K562 (cell line): ENCODE data around the gene ZNF609. TPM values are rescaled to one million over a fixed set of nuclear protein-coding genes. Genes with fewer than 3 reads are reported as not detected.
A peak's percentile ranks its signal among the peaks of the same experiment; 100 is the strongest.

Source experiments
- BMI1 ChIP-seq: fragments of 150-350 bp; IDR thresholded peaks from 2 replicates; pipeline ENCODE4 v1.6.1; 2014; ENCODE audit warnings: low read length
- CEBPG ChIP-seq, 3 experiments: fragments of 200-800 bp in 1 of 3; sonication (Bioruptor generic) in 1 of 3; sonication (generic) in 1 of 3; formaldehyde crosslinking in 1 of 3; IDR thresholded peaks in 2 of 3; conservative IDR thresholded peaks in 1 of 3; 2 replicates each; pipeline versions ENCODE4 v1.6.1 to v1.8.0; 2016 to 2022; ENCODE audit warnings: missing compliant biosample characterization in 2 of 3, missing genetic modification characterization in 2 of 3, mild to moderate bottlenecking in 1 of 3, missing genetic modification reagents in 1 of 3
- FOXJ3 ChIP-seq: sonication (generic); formaldehyde crosslinking; IDR thresholded peaks from 2 replicates; pipeline ENCODE4 v1.4.0; 2020; ENCODE audit warnings: mild to moderate bottlenecking, missing genetic modification reagents
- GTF2E2 ChIP-seq: fragments of 200-800 bp; sonication (Bioruptor generic); IDR thresholded peaks from 2 replicates; pipeline ENCODE4 v1.6.1; 2016; ENCODE audit warnings: missing genetic modification characterization, missing compliant biosample characterization
- HNRNPL ChIP-seq: fragments of 200-400 bp; formaldehyde crosslinking; IDR thresholded peaks from 2 replicates; pipeline ENCODE4 v1.6.1; 2017; ENCODE audit warnings: low read depth, mild to moderate bottlenecking, low read length
- LARP7 ChIP-seq: fragments of 450-650 bp; IDR thresholded peaks from 2 replicates; pipeline ENCODE4 v1.6.1; 2016
- MECOM ChIP-seq: fragments of 250-450 bp; sonication (Bioruptor Pico); IDR thresholded peaks from 2 replicates; pipeline ENCODE4 v1.8.0; 2022; ENCODE audit warnings: inconsistent platforms
- MEIS2 ChIP-seq: fragments of 450-650 bp; IDR thresholded peaks from 2 replicates; pipeline ENCODE4 v1.6.1; 2014; ENCODE audit warnings: mild to moderate bottlenecking; ENCODE audit not compliant: partially characterized antibody
- NBN ChIP-seq: fragments of 450-650 bp; IDR thresholded peaks from 2 replicates; pipeline ENCODE4 v1.6.1; 2016; ENCODE audit warnings: low read depth, mild to moderate bottlenecking
- NR2C1 ChIP-seq, 2 experiments: fragments of 450-650 bp; IDR thresholded peaks; 2 replicates each; pipeline ENCODE4 v1.6.1; 2017; ENCODE audit warnings: mild to moderate bottlenecking in 2 of 2, antibody characterized with exemption in 1 of 2, inconsistent platforms in 1 of 2, missing compliant biosample characterization in 1 of 2, missing genetic modification characterization in 1 of 2
- PYGO2 ChIP-seq: fragments of 450-650 bp; IDR thresholded peaks from 2 replicates; pipeline ENCODE4 v1.6.1; 2016; ENCODE audit warnings: mild to moderate bottlenecking, missing genetic modification characterization, moderate library complexity, missing compliant biosample characterization
- RBM34 ChIP-seq: fragments of 200-400 bp; formaldehyde crosslinking; IDR thresholded peaks from 2 replicates; pipeline ENCODE4 v1.6.1; 2018; ENCODE audit warnings: low read length, borderline replicate concordance; ENCODE audit not compliant: insufficient read depth
- SIN3A ChIP-seq, 2 experiments: fragments of 150-350 bp in 1 of 2; IDR thresholded peaks; 2 replicates each; pipeline ENCODE4 v1.6.1; 2011 to 2016; ENCODE audit warnings: borderline replicate concordance in 2 of 2, low read depth in 2 of 2, low read length in 2 of 2, mild to moderate bottlenecking in 2 of 2, moderate library complexity in 2 of 2; ENCODE audit not compliant: control insufficient read depth in 1 of 2
- SMARCA4 ChIP-seq: fragments of 450-650 bp; IDR thresholded peaks from 2 replicates; pipeline ENCODE4 v1.6.1; 2016
- SRF ChIP-seq, 2 experiments: fragments of 250-450, 450-650 bp in 1 of 2; sonication (Bioruptor Pico) in 1 of 2; sonication (generic) in 1 of 2; formaldehyde crosslinking; IDR thresholded peaks; 2 replicates each; pipeline versions ENCODE4 v1.5.0 to v1.5.1; 2020 to 2022; ENCODE audit warnings: mild to moderate bottlenecking in 1 of 2, missing genetic modification reagents in 1 of 2
- STAT5A ChIP-seq: IDR thresholded peaks from 2 replicates; pipeline ENCODE4 v1.6.1; 2012; ENCODE audit warnings: low read length, inconsistent platforms, borderline replicate concordance
- TAF7 ChIP-seq: fragments of 450-650 bp; IDR thresholded peaks from 2 replicates; pipeline ENCODE4 v1.6.1; 2016; ENCODE audit warnings: missing genetic modification characterization, missing compliant biosample characterization
- TEAD4 ChIP-seq, 2 experiments: sonication (generic) in 1 of 2; formaldehyde crosslinking in 1 of 2; IDR thresholded peaks; 2 replicates each; pipeline versions ENCODE4 v1.6.1 to v1.8.0; 2012 to 2022; ENCODE audit warnings: borderline replicate concordance in 1 of 2, inconsistent platforms in 1 of 2, low read length in 1 of 2, mild to moderate bottlenecking in 1 of 2, missing genetic modification reagents in 1 of 2
- ZFP30 ChIP-seq: fragments of 250-450 bp; sonication (Bioruptor Pico); IDR thresholded peaks from 2 replicates; pipeline ENCODE4 v1.8.0; 2022; ENCODE audit warnings: moderate library complexity, mild to moderate bottlenecking, inconsistent platforms, borderline replicate concordance
- ZFX ChIP-seq: sonication (generic); formaldehyde crosslinking; IDR thresholded peaks from 2 replicates; pipeline ENCODE4 v1.8.0; 2022; ENCODE audit warnings: mild to moderate bottlenecking, missing genetic modification reagents, moderate library complexity
- polyA plus RNA-seq, 8 experiments: library from polyadenylated mRNA; depleted of rRNA in 4 of 8; stranded (reverse) in 5 of 8; unstranded in 3 of 8; fragments of >200 nt; fragmentation: Nextera tagmentation in 2 of 8; fragmentation: Illumina TruSeq in 1 of 8; extraction: Ambion mirVana in 2 of 8; extraction: Trizol in 1 of 8; gene quantifications; 2 replicates each; pipeline versions ENCODE4 v1.2.1 to v1.2.3, GENCODE V29; 2011 to 2014; ENCODE audit warnings: inconsistent platforms in 1 of 8, missing spikeins in 1 of 8
- total RNA-seq, 7 experiments: library from RNA; depleted of rRNA in 6 of 7; stranded (reverse); fragments of >200 nt in 6 of 7; fragmentation: Illumina TruSeq in 2 of 7; extraction: Trizol in 2 of 7; gene quantifications; 2 replicates each; pipeline versions ENCODE4 v1.2.1 to v1.2.3, GENCODE V29; 2011 to 2021; ENCODE audit warnings: low replicate concordance in 1 of 7
- TF ChIP-seq, protein P1 (sequence below): fragments of 150-350 bp; IDR thresholded peaks from 2 replicates; pipeline ENCODE4 v1.6.1; 2014; ENCODE audit warnings: low read depth, mild to moderate bottlenecking, low read length, borderline replicate concordance
- TF ChIP-seq, protein P2 (sequence below): sonication (generic); formaldehyde crosslinking; IDR thresholded peaks from 2 replicates; pipeline ENCODE4 v1.8.0; 2022; ENCODE audit warnings: mild to moderate bottlenecking, missing genetic modification reagents
- TF ChIP-seq, protein P3 (sequence below): sonication (generic); formaldehyde crosslinking; IDR thresholded peaks from 2 replicates; pipeline ENCODE4 v1.8.1; 2022; ENCODE audit warnings: missing genetic modification reagents

ZNF609 gene
- total and polyA plus RNA-seq, 9 of the 15 experiments (the other 6 are each of a cell fraction or from before 2014, with no cell fraction given), result 3.0 to 38.7 (median 17.8) TPM

DNA sequence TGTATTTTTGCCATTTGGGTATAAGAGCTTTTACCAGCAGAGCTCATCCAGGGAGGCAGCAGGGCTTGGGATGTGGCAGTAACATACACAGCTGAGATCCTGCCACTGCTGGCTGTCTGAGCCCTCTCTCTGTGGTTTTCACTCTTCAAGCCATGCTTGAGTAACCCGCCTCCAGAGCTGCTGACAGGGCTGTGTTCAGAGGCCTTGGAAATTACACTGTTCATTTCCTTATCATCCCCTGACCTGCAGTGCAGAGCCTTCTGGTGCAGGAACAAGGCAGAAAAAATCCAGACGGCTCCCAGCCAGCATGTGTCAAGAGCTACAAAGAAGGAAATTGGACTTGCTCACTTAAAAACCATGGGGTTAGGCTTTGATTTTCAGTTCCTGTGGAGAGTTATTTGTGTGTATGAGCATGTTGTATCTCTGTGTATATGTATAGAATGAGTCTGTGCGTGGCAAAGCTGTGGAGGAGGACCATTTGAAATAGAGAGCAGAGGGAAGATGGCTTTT is 47.0 kb downstream of the ZNF609 start (continued):
- no peak for TF ChIP-seq NR2C1 (IDR thresholded peaks at IDR 0.05)
- no peak for TF ChIP-seq NR2C1 (tag; IDR thresholded peaks at IDR 0.05)
- TF ChIP-seq GTF2E2, result no peak
- TF ChIP-seq TAF7 (tag), result no peak
- TF ChIP-seq ZFX (CRISPR knock-in tag), result no peak
- TF ChIP-seq NBN, result no peak
- 0 out of 2 replicates have a peak, but pooled peaks have one; percentile 44 for TF ChIP-seq SMARCA4
- no peak for TF ChIP-seq HNRNPL
- TF ChIP-seq, protein P1, sequence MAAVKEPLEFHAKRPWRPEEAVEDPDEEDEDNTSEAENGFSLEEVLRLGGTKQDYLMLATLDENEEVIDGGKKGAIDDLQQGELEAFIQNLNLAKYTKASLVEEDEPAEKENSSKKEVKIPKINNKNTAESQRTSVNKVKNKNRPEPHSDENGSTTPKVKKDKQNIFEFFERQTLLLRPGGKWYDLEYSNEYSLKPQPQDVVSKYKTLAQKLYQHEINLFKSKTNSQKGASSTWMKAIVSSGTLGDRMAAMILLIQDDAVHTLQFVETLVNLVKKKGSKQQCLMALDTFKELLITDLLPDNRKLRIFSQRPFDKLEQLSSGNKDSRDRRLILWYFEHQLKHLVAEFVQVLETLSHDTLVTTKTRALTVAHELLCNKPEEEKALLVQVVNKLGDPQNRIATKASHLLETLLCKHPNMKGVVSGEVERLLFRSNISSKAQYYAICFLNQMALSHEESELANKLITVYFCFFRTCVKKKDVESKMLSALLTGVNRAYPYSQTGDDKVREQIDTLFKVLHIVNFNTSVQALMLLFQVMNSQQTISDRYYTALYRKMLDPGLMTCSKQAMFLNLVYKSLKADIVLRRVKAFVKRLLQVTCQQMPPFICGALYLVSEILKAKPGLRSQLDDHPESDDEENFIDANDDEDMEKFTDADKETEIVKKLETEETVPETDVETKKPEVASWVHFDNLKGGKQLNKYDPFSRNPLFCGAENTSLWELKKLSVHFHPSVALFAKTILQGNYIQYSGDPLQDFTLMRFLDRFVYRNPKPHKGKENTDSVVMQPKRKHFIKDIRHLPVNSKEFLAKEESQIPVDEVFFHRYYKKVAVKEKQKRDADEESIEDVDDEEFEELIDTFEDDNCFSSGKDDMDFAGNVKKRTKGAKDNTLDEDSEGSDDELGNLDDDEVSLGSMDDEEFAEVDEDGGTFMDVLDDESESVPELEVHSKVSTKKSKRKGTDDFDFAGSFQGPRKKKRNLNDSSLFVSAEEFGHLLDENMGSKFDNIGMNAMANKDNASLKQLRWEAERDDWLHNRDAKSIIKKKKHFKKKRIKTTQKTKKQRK, result no peak
- peak; percentile 71 for TF ChIP-seq MEIS2
- TF ChIP-seq STAT5A, result no peak
- peak in 1 of 2 experiments; percentile 75; a peak in 1 of 4 replicates for TF ChIP-seq SRF (CRISPR knock-in tag; IDR thresholded peaks at IDR 0.05)
- TF ChIP-seq, protein P2, sequence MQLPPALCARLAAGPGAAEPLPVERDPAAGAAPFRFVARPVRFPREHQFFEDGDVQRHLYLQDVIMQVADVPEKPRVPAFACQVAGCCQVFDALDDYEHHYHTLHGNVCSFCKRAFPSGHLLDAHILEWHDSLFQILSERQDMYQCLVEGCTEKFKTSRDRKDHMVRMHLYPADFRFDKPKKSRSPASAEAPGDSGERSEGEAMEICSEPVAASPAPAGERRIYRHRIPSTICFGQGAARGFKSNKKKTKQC (CRISPR knock-in tag), result no peak
- TF ChIP-seq, protein P3, sequence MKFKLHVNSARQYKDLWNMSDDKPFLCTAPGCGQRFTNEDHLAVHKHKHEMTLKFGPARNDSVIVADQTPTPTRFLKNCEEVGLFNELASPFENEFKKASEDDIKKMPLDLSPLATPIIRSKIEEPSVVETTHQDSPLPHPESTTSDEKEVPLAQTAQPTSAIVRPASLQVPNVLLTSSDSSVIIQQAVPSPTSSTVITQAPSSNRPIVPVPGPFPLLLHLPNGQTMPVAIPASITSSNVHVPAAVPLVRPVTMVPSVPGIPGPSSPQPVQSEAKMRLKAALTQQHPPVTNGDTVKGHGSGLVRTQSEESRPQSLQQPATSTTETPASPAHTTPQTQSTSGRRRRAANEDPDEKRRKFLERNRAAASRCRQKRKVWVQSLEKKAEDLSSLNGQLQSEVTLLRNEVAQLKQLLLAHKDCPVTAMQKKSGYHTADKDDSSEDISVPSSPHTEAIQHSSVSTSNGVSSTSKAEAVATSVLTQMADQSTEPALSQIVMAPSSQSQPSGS (CRISPR knock-in tag), result no peak
- TF ChIP-seq FOXJ3 (CRISPR knock-in tag), result no peak
- TF ChIP-seq LARP7, result no peak
- TF ChIP-seq BMI1, result no peak
- TF ChIP-seq SIN3A (IDR thresholded peaks at IDR 0.05; ENCODE audit: borderline replicate concordance in 2 of 2, control insufficient read depth in 1 of 2, low read depth in 2 of 2, low read length in 2 of 2), result no peak
- no peak for TF ChIP-seq CEBPG (CRISPR knock-in tag; IDR thresholded peaks at IDR 0.05)
- no peak for TF ChIP-seq CEBPG (tag; conservative IDR thresholded peaks at IDR 0.05 in 1 of 2, IDR thresholded peaks at IDR 0.05 in 1 of 2)
- no peak for TF ChIP-seq MECOM (CRISPR knock-in tag)
- no peak for TF ChIP-seq PYGO2 (tag)
- TF ChIP-seq RBM34, result no peak
- no peak for TF ChIP-seq ZFP30 (CRISPR knock-in tag)
- peak; percentile 68 for TF ChIP-seq TEAD4 (IDR thresholded peaks at IDR 0.05; ENCODE audit: low read length)
- no peak for TF ChIP-seq TEAD4 (CRISPR knock-in tag; IDR thresholded peaks at IDR 0.05; ENCODE audit: borderline replicate concordance)
